Measurements from ENCODE around the gene ERC1.
"Not testable (repeated sequence)": the region's sequence is repeated elsewhere in the genome, so short reads cannot be mapped to it uniquely, and the experiment has no call there.

ERC1 gene

DNA sequence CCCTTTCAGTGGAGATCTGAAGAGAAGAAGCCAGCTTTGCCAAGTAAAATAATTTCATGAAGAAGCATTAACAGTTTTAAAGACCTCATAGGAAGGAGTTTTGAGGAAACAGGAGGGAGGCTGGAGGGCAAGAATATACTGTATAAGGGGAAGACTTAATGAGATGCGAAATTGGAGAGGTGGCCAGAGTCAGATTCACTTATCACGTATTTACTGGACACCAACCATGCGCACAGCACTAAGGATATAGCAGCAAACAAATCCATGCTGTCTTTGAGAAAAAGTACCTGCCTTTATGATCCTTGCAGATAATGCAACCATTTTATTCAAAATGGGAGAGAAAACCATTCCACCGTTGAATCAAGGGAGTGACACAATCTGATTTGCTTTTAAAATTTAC is 100.3 kb downstream of the ERC1 start:
- Mint-ChIP-seq H3K4me3 (no peak overlapping the region), H3K36me3 (no peaks in the 10 kb centered on the region), H3K27me3 (no peaks in the 10 kb centered on the region), H3K9me3 (no peaks in the 10 kb centered on the region), H3K4me1 (no peaks in the 10 kb centered on the region), H3K27ac (no peak overlapping the region)
- CTCF ChIA-PET, result interaction anchor here (0.6 to 0.7 kb wide), 2 partner anchors 124 to 945 kb away, joined by 3 read pairs; no protein-coding TSS in a partner anchor
- no peak for DNase-seq

DNA sequence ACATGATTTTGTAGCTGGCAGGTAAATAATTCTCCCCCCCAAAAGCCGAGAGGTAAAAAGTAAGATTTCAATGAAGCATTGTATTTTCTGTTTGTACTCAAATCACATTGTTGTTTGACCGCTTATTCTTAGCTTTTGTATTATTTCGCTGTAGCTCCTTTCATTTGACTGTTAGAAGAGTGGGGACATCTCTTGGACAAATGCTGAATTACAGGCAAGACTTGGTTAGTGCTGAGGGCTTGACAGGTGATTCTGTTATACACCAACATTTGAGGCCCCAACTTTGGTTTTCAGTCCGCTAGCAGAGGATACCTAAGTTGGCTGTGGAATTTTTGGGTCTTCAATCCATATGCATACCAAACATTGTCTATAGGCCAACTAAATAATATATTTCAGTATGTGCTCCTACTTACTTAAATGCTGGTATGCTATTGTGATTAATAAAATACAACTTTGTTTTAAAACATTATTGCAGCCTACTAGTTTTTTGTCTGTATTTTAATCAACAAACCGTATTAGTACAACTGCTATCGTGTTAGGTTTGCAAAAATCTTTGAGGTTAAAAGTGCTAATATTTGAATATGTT is 102.2 kb downstream of the ERC1 start:
- Mint-ChIP-seq H3K27ac (no peak overlapping the region), H3K4me1 (peaks cover 1% of the 10 kb centered on the region), H3K36me3 (no peaks in the 10 kb centered on the region), H3K9me3 (no peaks in the 10 kb centered on the region), H3K4me3 (no peak overlapping the region), H3K27me3 (no peaks in the 10 kb centered on the region)
- peak; percentile 48 for DNase-seq
- CTCF ChIA-PET, result interaction anchor here (0.6 to 1.8 kb wide), 23 partner anchors 10 to 565 kb away, joined by 3 to 18 read pairs (median 3); no protein-coding TSS in a partner anchor

DNA sequence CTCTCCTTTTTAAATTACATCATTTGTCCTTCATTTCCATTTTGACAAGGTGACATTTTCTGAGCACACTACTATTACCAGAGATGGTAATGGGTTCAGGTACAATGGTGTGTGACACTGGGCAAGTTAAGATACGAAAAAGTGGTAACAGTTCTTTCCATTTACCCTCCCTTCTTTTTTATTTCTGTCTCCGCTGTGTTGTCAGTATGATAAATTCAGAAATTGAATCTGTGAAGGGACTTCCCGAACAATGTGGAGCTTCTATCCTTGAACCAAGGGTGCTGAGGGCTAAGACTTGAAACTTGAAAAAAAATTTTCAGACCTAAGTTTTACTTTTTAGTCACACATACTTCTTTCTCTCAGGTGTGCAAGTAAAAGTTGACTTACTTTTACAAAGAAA is 103.7 kb downstream of the ERC1 start:
- Mint-ChIP-seq H3K27me3 (no peaks in the 10 kb centered on the region), H3K9me3 (no peaks in the 10 kb centered on the region), H3K27ac (no peak overlapping the region), H3K4me1 (peaks cover 8% of the 10 kb centered on the region), H3K36me3 (no peaks in the 10 kb centered on the region), H3K4me3 (no peak overlapping the region)
- DNase-seq, result no peak
- CTCF ChIA-PET, result no interaction called here

DNA sequence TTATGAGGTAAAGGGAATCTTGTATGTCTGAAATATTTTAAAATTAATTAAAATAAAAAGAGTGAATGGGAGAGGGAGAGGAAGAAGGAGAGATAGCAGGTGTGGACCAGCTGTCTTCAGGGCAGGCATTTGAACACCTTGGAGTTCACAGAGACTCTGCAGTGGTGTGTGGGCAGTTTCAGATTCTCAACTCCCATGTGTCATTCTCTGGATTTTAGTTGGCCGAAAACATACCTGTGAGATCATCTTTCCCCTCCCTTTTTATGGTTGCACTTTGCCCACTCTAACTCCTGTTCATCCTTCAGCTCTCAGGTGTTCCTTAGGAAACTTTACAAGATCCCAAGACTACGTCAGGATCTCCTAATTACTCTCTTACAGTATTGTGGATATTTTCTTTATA is 108.1 kb downstream of the ERC1 start:
- no peak for DNase-seq
- Mint-ChIP-seq H3K36me3 (peaks cover 2% of the 10 kb centered on the region), H3K27me3 (no peaks in the 10 kb centered on the region), H3K9me3 (no peaks in the 10 kb centered on the region), H3K27ac (no peak overlapping the region), H3K4me3 (no peak overlapping the region), H3K4me1 (peaks cover 15% of the 10 kb centered on the region)
- CTCF ChIA-PET, result interaction anchor here (1.3 kb wide), 1 partner anchor 19 kb away, joined by 5 read pairs; no protein-coding TSS in a partner anchor

DNA sequence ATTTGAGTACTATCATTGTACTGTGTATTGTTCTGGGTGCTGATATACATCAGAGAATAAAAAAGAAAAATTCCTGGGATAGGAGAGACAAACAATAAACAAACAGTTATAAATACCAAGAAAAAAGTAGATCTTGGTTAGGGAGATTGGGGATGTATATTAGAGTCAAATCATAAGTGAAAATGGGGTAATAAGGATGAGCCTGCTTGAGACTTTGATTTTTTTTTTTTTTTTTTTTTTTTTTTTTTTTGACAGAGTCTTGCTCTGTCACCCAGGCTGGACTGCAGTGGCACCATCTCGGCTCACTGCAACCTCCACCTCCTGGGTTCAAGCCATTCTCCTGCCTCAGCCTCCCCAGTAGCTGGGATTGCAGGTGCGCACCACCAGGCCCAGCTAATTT is 108.6 kb downstream of the ERC1 start:
- DNase-seq, H3K36me3 Mint-ChIP-seq, H3K27ac Mint-ChIP-seq, H3K9me3 Mint-ChIP-seq, H3K27me3 Mint-ChIP-seq, H3K4me3 Mint-ChIP-seq: not testable (repeated sequence)
- CTCF ChIA-PET, result interaction anchor here (1.3 kb wide), 1 partner anchor 18 kb away, joined by 5 read pairs; no protein-coding TSS in a partner anchor
- H3K4me1 Mint-ChIP-seq, result peaks cover 15% of the 10 kb centered on the region

DNA sequence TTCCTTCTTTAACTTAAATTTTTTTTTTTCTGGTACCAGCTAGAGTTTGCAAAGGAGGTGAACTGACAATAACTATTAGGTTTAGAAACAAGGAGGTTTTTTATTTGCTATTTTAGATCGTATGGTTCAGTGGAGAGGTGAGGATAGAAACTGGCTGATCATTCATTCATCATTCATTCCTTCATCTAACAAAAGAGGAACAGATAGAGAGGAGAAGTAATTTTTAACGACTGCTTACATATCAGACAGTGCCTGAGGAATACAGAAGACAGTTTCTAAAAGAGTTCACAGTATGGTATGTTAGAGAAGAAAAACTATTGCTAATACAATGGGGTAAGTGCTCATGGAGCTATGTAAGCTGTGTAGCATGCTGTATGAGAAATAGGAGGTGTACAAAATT is 111.1 kb downstream of the ERC1 start:
- DNase-seq, result no peak
- Mint-ChIP-seq H3K27me3 (no peaks in the 10 kb centered on the region), H3K4me1 (peaks cover 19% of the 10 kb centered on the region), H3K36me3 (peaks cover 2% of the 10 kb centered on the region), H3K9me3 (no peaks in the 10 kb centered on the region), H3K4me3 (no peak overlapping the region), H3K27ac (no peak overlapping the region)
- CTCF ChIA-PET, result interaction anchor here (1.0 to 3.0 kb wide), 3 partner anchors 9 to 481 kb away, joined by 3 to 14 read pairs (median 5); no protein-coding TSS in a partner anchor

DNA sequence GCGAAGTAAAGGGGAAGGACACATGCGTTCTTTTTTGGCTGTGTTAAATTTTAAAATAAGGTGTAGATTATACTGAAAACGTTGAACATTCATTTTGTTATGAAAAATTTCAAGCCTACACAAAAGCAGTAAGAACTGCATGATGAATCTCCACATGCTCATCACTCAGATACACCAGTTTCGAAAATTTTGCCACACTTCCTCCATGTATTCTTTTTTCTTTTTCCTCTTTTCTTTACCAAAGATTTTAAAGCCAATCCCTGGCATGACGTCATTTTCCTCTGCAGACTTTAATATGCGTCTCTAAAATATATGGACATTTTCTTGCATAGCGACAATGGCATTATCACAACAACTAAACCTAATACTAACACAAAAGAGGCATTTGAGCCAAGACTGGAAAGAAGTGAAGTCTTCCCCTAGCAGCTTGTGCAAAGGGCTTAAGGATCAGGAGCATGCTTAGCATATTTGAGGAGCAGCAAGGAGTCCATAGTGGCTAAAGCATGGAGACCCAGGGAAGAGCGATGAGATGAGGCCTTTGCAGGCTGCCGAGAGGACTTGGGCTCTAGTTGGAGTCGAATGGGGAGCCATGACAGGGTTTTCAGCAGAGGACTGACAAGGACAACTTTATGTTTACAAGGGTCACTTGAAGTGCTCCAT is 111.9 kb downstream of the ERC1 start:
- Mint-ChIP-seq H3K9me3 (no peaks in the 10 kb centered on the region), H3K27me3 (no peaks in the 10 kb centered on the region), H3K4me3 (no peak overlapping the region), H3K4me1 (peaks cover 26% of the 10 kb centered on the region), H3K36me3 (peaks cover 2% of the 10 kb centered on the region), H3K27ac (peak overlapping the region; percentile 15)
- CTCF ChIA-PET, result interaction anchor here (1.0 to 3.0 kb wide), 3 partner anchors 10 to 480 kb away, joined by 3 to 14 read pairs (median 5); no protein-coding TSS in a partner anchor
- DNase-seq, result no peak

DNA sequence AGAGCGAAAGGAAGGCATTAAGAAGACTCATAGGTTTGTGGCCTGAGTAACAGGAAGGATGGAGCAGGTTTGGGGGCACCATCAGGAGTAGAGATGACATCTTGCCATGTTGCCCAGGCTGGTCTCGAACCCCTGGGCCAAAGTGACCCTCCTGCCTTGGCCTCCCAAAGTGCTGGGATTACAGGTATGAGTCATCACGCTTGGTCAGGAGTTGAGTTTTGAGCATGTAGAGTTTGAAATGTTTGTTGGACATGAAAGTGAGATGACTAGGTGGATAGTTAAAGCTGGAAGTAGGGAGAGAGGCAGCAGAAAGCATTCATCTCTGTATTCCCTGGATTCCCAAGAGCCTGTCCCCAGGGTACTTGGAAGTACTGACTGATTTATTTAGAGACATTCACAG is 112.6 kb downstream of the ERC1 start:
- Mint-ChIP-seq H3K27ac (no peak overlapping the region), H3K9me3 (no peaks in the 10 kb centered on the region), H3K27me3 (no peaks in the 10 kb centered on the region), H3K4me1 (peaks cover 27% of the 10 kb centered on the region), H3K36me3 (peaks cover 2% of the 10 kb centered on the region), H3K4me3 (no peak overlapping the region)
- DNase-seq, result no peak
- CTCF ChIA-PET, result interaction anchor here (2.9 to 3.0 kb wide), 2 partner anchors 11 to 14 kb away, joined by 14 read pairs; no protein-coding TSS in a partner anchor

DNA sequence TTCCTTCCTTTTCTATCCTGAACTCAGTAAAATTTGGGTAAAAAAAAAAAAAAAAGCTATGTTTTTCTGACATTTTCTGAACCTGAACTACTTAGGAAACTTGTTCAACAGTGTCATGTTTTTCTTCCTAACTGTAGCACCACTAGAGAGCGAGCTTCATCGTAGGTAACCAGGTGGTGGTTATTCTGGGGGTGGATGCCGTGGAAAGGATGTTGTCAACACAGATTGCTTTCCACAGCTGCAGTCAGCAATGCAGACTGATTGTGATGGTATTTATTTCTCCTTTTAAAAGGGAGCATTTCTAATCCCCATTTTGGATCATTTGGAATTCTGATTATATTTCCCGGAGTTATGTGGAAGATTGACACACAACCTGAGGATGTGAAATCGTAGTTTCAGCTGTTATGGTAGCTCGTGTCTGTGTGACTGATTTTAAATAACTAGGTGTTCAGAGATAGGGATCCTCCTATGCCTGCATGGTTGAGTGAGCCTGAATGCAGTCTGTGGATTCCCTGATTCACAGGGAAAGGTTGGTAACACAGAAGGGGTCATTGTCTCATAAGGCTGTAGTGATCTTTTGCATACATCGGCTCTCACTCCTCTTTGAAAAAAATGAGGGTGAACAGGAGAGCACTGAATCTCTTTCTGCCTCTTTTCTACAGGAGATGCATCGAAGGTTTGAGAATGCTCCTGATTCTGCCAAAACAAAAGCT is 113.2 kb downstream of the ERC1 start:
- H3K4me1 Mint-ChIP-seq, result peaks cover 24% of the 10 kb centered on the region
- CTCF ChIA-PET, result interaction anchor here (0.6 to 3.0 kb wide), 4 partner anchors 12 to 480 kb away, joined by 3 to 14 read pairs (median 10); no protein-coding TSS in a partner anchor

DNA sequence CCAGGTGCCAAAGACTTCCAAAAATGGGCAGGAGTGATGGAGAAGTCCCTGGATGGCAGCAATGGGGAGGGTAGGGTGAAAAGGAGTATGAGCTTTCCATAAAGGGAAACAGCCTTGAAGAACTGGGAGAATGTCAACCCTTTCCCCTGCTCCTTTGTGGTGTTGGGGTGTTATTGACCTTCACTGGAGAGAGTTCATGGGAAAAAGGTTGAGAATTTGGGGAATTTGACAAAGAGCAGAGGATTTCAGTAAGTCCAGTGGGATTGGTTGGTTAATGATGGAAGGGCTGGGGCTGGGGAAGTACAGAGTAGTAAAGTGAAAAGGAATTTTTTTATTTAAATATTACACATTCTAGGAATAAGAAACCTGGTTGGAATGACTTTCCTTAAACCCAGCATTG is 116.6 kb downstream of the ERC1 start:
- Mint-ChIP-seq H3K27ac (no peak overlapping the region), H3K27me3 (no peaks in the 10 kb centered on the region), H3K36me3 (peaks cover 2% of the 10 kb centered on the region), H3K4me1 (peaks cover 24% of the 10 kb centered on the region), H3K4me3 (no peak overlapping the region), H3K9me3 (no peaks in the 10 kb centered on the region)
- DNase-seq, result no peak
- CTCF ChIA-PET, result interaction anchor here (0.6 to 2.5 kb wide), 3 partner anchors 10 to 1585 kb away, joined by 3 to 14 read pairs (median 4); no protein-coding TSS in a partner anchor

More for the DNA sequence above, 113.2 kb downstream of the ERC1 start:
- Mint-ChIP-seq H3K36me3 (peaks cover 2% of the 10 kb centered on the region), H3K27me3 (no peaks in the 10 kb centered on the region), H3K4me3 (no peak overlapping the region), H3K27ac (no peak overlapping the region), H3K9me3 (no peaks in the 10 kb centered on the region)
- DNase-seq, result no peak

DNA sequence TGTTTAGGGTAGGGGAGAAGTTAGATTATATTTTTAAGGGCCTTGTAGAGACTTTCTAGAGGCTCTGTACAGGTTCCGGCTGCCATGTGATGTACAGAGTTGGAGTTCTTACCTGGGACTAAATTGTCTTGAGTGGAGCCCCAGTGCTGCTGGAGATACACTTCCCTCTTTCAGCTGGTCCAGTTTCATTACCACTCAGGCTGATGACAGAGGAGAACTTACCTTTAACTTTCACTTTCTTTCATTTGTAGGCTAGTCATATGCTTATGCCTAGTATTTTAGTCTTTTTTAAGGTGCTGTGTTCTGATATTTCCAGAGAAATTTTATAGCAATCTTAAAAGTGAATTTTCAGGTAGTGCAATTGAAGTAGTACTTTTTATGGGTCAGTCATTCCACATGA is 117.3 kb downstream of the ERC1 start:
- CTCF ChIA-PET, result interaction anchor here (0.6 to 2.5 kb wide), 3 partner anchors 10 to 1584 kb away, joined by 3 to 14 read pairs (median 3); no protein-coding TSS in a partner anchor
- Mint-ChIP-seq H3K4me3 (no peak overlapping the region), H3K36me3 (peaks cover 2% of the 10 kb centered on the region), H3K27ac (no peak overlapping the region), H3K4me1 (peaks cover 21% of the 10 kb centered on the region), H3K9me3 (no peaks in the 10 kb centered on the region), H3K27me3 (no peaks in the 10 kb centered on the region)
- DNase-seq, result no peak

DNA sequence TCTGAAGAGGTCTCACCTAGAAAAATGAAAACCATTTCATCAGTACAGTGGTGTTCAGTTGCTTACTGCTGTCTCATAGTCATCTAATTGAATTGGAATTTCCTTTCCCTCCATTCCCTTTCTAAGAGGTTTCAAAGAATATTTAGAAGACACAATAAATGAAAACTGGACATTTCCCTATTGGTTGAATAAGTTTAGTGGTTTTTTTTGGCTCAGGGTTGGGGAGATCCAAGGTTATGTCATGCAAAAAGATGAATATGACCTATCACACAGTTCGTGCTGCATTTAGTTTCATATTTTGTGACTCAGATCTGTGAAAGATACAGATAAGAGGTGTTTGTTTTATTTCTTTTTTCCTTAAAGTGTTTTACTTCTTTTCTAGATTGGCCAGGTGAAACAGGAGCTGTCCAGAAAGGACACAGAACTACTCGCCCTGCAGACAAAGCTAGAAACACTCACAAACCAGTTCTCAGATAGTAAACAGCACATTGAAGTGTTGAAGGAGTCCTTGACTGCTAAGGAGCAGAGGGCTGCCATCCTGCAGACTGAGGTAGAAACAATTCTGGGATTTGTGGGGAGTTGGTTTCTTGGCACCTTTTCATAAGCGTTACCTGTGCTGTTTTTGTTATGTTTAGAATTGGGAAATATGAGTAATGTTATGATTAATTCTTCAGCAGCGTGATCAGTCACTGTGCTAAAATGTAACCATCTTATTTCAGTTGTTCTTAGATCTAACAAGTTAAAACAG is 124.6 kb downstream of the ERC1 start:
- Mint-ChIP-seq H3K27me3 (no peaks in the 10 kb centered on the region), H3K4me1 (no peaks in the 10 kb centered on the region), H3K36me3 (no peaks in the 10 kb centered on the region), H3K27ac (no peak overlapping the region), H3K9me3 (no peaks in the 10 kb centered on the region), H3K4me3 (no peak overlapping the region)
- no peak for DNase-seq
- CTCF ChIA-PET, result interaction anchor here (1.4 to 6.0 kb wide), 4 partner anchors 20 to 477 kb away, joined by 3 to 210 read pairs (median 15); no protein-coding TSS in a partner anchor

DNA sequence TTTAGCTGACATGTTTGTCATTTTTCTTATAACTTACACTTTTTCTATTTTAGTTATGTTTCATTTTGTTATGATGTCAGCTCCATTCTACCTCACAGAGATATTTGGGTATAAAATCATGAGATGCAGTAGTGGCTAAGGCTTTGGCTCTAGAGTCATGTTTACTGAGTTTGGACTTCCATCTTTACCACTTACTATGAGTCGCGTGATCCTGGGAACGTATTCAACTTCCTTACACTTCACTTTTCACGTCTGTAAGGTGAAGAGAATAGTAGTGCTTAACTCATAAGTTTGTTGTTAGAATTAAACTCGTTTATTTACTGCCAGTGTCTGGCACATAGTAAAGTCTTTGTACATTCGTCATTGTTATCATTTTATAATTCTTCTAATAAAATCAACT is 126.3 kb downstream of the ERC1 start:
- H3K27me3 Mint-ChIP-seq, result no peaks in the 10 kb centered on the region
- no peaks in the 10 kb centered on the region for H3K9me3 Mint-ChIP-seq
- DNase-seq, result no peak
- H3K36me3 Mint-ChIP-seq, result no peaks in the 10 kb centered on the region
- no peak overlapping the region for H3K27ac Mint-ChIP-seq
- no peak overlapping the region for H3K4me3 Mint-ChIP-seq
- peaks cover under 1% of the 10 kb centered on the region for H3K4me1 Mint-ChIP-seq
- CTCF ChIA-PET, result interaction anchor here (0.6 to 6.0 kb wide), 50 partner anchors 9 to 1554 kb away, joined by 3 to 210 read pairs (median 4); partner anchors contain the start of gene RAD52

All from activated naive CD4-positive, alpha-beta T cell treated with anti-CD3 and anti-CD28 coated beads, Interleukin-2, amount 10 ng/mL, durations not matched to agents 7 days and 5 days (primary cell).